Middle frontal gyrus (tissue), 1 donor: ENCODE data around the gene SCNN1A.

Experiments used
- DNase-seq: peaks from one replicate; pipeline ENCODE4 v3.0.0-alpha.2; 2015; ENCODE audit warnings: low spot score; ENCODE audit errors: extremely low spot score

Gene SCNN1A

GRCh38 chr12:6334940-6335450 is 40.4 kb downstream of the SCNN1A start:
- DNase-seq = no peak

- DNase-seq = no peak
Observed at GRCh38 chr12:6334359-6334758, 41.0 kb downstream of the SCNN1A start.

GRCh38 chr12:6333566-6333965 is 41.8 kb downstream of the SCNN1A start:
- DNase-seq = no peak

GRCh38 chr12:6333029-6333428 is 42.3 kb downstream of the SCNN1A start:
- DNase-seq = no peak

GRCh38 chr12:6332459-6332858 is 42.9 kb downstream of the SCNN1A start:
- DNase-seq = no peak

GRCh38 chr12:6330999-6331714 is 44.2 kb downstream of the SCNN1A start:
- DNase-seq = no peak

- no peak for DNase-seq
Observed at GRCh38 chr12:6330192-6330591, 45.2 kb downstream of the SCNN1A start.

- DNase-seq = no peak
Observed at GRCh38 chr12:6329703-6330064, 45.7 kb downstream of the SCNN1A start.

GRCh38 chr12:6328945-6329702 is 46.2 kb downstream of the SCNN1A start:
- DNase-seq = no peak

GRCh38 chr12:6328045-6328779 is 47.2 kb downstream of the SCNN1A start:
- no peak for DNase-seq

GRCh38 chr12:6327229-6328041 is 47.9 kb downstream of the SCNN1A start:
- DNase-seq = no peak

GRCh38 chr12:6326316-6327228 is 48.8 kb downstream of the SCNN1A start:
- DNase-seq = no peak

GRCh38 chr12:6324936-6325750 is 50.2 kb downstream of the SCNN1A start:
- no peak for DNase-seq

- no peak for DNase-seq
Observed at GRCh38 chr12:6323995-6324711, 51.2 kb downstream of the SCNN1A start.

GRCh38 chr12:6323340-6323994 is 51.9 kb downstream of the SCNN1A start:
- DNase-seq = no peak

- DNase-seq = no peak
Observed at GRCh38 chr12:6322969-6323339, 52.4 kb downstream of the SCNN1A start.

- DNase-seq = no peak
Observed at GRCh38 chr12:6322352-6322751, 53.0 kb downstream of the SCNN1A start.

- DNase-seq = no peak
Observed at GRCh38 chr12:6321905-6322304, 53.5 kb downstream of the SCNN1A start.
